Trophoblast cell (in vitro differentiated cells and primary cell): ENCODE data around the gene KRT20.
A peak's percentile ranks its signal among the peaks of the same experiment; 100 is the strongest.
"Not testable (repeated sequence)": the region's sequence is repeated elsewhere in the genome, so short reads cannot be mapped to it uniquely, and the experiment has no call there.

Source experiments
- DNase-seq, 2 donors: peaks; one replicate each; pipeline ENCODE4 v3.0.0-alpha.2; 2016
- H2AFZ ChIP-seq: 2 replicates; pipeline ENCODE4 v1.6.1; 2013; ENCODE audit warnings: low read length, moderate library complexity, mild to moderate bottlenecking; ENCODE audit not compliant: insufficient read depth, poor library complexity
- H2AK5ac ChIP-seq: 2 replicates; pipeline ENCODE4 v1.6.1; 2013; ENCODE audit warnings: mild to moderate bottlenecking, low read length
- H2BK120ac ChIP-seq: 2 replicates; pipeline ENCODE4 v1.6.1; 2013; ENCODE audit warnings: low read length, mild to moderate bottlenecking, moderate library complexity; ENCODE audit not compliant: insufficient read depth, poor library complexity
- H2BK12ac ChIP-seq: 2 replicates; pipeline ENCODE4 v1.6.1; 2013; ENCODE audit warnings: mild to moderate bottlenecking, low read length, moderate library complexity
- H2BK5ac ChIP-seq: 2 replicates; pipeline ENCODE4 v1.6.1; 2013; ENCODE audit warnings: low read length, low read depth, moderate library complexity, mild to moderate bottlenecking; ENCODE audit not compliant: poor library complexity
- H3K14ac ChIP-seq: 2 replicates; pipeline ENCODE4 v1.6.1; 2013; ENCODE audit warnings: mild to moderate bottlenecking, low read length
- H3K18ac ChIP-seq: 2 replicates; pipeline ENCODE4 v1.6.1; 2013; ENCODE audit warnings: mild to moderate bottlenecking, low read length
- H3K23ac ChIP-seq: 2 replicates; pipeline ENCODE4 v1.6.1; 2013; ENCODE audit warnings: low read length
- H3K27ac ChIP-seq: 2 replicates; pipeline ENCODE4 v1.5.1; 2013; ENCODE audit warnings: low read depth, mild to moderate bottlenecking, inconsistent platforms, low read length, moderate library complexity
- H3K27me3 ChIP-seq: 2 replicates; pipeline ENCODE4 v1.6.1; 2013; ENCODE audit warnings: inconsistent platforms, mild to moderate bottlenecking, low read length, moderate library complexity; ENCODE audit not compliant: insufficient read depth
- H3K36me3 ChIP-seq, 2 experiments: 1 replicate in 1 of 2; 2 replicates in 1 of 2; pipeline ENCODE4 v1.6.1; 2013; ENCODE audit warnings: low read length in 2 of 2, mild to moderate bottlenecking in 2 of 2, moderate library complexity in 1 of 2; ENCODE audit not compliant: insufficient read depth in 2 of 2, control insufficient read depth in 1 of 2
- H3K4ac ChIP-seq: 2 replicates; pipeline ENCODE4 v1.6.1; 2013; ENCODE audit warnings: low read depth, mild to moderate bottlenecking, low read length, moderate library complexity
- H3K4me1 ChIP-seq, 2 experiments: 1 replicate in 1 of 2; 2 replicates in 1 of 2; pipeline ENCODE4 v1.6.1; 2013; ENCODE audit warnings: low read length in 2 of 2, mild to moderate bottlenecking in 2 of 2, moderate library complexity in 1 of 2; ENCODE audit not compliant: insufficient read depth in 2 of 2, control insufficient read depth in 1 of 2
- H3K4me2 ChIP-seq: 2 replicates; pipeline ENCODE4 v1.6.1; 2013; ENCODE audit warnings: inconsistent platforms, mild to moderate bottlenecking, low read length, moderate library complexity
- H3K4me3 ChIP-seq: 2 replicates; pipeline ENCODE4 v1.5.1; 2013; ENCODE audit warnings: mild to moderate bottlenecking, low read depth, low read length, inconsistent platforms
- H3K79me1 ChIP-seq: one replicate; pipeline ENCODE4 v1.6.1; 2013; ENCODE audit warnings: low read length
- H3K79me2 ChIP-seq: 2 replicates; pipeline ENCODE4 v1.6.1; 2013; ENCODE audit warnings: low read length, mild to moderate bottlenecking; ENCODE audit not compliant: control insufficient read depth, insufficient read depth, poor library complexity
- H3K9ac ChIP-seq: 2 replicates; pipeline ENCODE4 v1.6.1; 2013; ENCODE audit warnings: mild to moderate bottlenecking, low read length
- H3K9me3 ChIP-seq: 2 replicates; pipeline ENCODE4 v1.6.1; 2013; ENCODE audit warnings: low read depth, mild to moderate bottlenecking, control low read depth, inconsistent platforms, low read length; ENCODE audit not compliant: insufficient read depth
- H4K12ac ChIP-seq: 2 replicates; pipeline ENCODE4 v1.6.1; 2013; ENCODE audit warnings: low read depth, mild to moderate bottlenecking, low read length, moderate library complexity
- H4K8ac ChIP-seq: 2 replicates; pipeline ENCODE4 v1.6.1; 2013; ENCODE audit warnings: low read depth, mild to moderate bottlenecking, low read length, moderate library complexity
- H4K91ac ChIP-seq: one replicate; pipeline ENCODE4 v1.6.1; 2013; ENCODE audit warnings: low read depth, mild to moderate bottlenecking, low read length, moderate library complexity
- WGBS: extraction: QIAGEN DNeasy Blood & Tissue Kit; methylation state at CpG from one replicate; pipeline ENCODE4 v1.1.7; 2013; ENCODE audit warnings: missing lambda C conversion rate; ENCODE audit not compliant: insufficient read length, insufficient coverage; ENCODE audit errors: extremely low coverage; 5-methylcytosine and 5-hydroxymethylcytosine counted together

The KRT20 gene

GRCh38 chr17:40922239-40922638 is 37.2 kb upstream of the KRT20 start:
- peaks cover 2% of the 10 kb centered on the region in 2 experiments for H3K36me3 ChIP-seq
- H4K12ac ChIP-seq: no peak overlapping the region
- H3K9ac ChIP-seq: no peak overlapping the region
- peaks cover 6% of the 10 kb centered on the region for H3K79me1 ChIP-seq
- H2AFZ ChIP-seq: no peak overlapping the region
- H3K27ac ChIP-seq: no peak overlapping the region
- no peak overlapping the region for H2BK12ac ChIP-seq
- no CpG with 5 or more reads among the region's 2 CpGs for WGBS
- H3K18ac ChIP-seq: no peak overlapping the region
- H4K91ac ChIP-seq: no peak overlapping the region
- no peaks in the 10 kb centered on the region for H3K9me3 ChIP-seq
- no peak overlapping the region for H2AK5ac ChIP-seq
- H3K23ac ChIP-seq: no peak overlapping the region
- no peak overlapping the region for H3K14ac ChIP-seq
- no peak overlapping the region for H3K4me3 ChIP-seq
- H4K8ac ChIP-seq: no peak overlapping the region
- DNase-seq: peak; percentile 54 to 71
- peaks cover 4 to 6% of the 10 kb centered on the region in 2 experiments for H3K4me1 ChIP-seq
- H3K27me3 ChIP-seq: no peaks in the 10 kb centered on the region
- no peak overlapping the region for H3K4ac ChIP-seq
- H2BK5ac ChIP-seq: no peak overlapping the region
- no peaks in the 10 kb centered on the region for H3K79me2 ChIP-seq
- no peak overlapping the region for H3K4me2 ChIP-seq
- H2BK120ac ChIP-seq: no peak overlapping the region

GRCh38 chr17:40921026-40921425 is 36.0 kb upstream of the KRT20 start:
- Histone ChIP-seq H2AK5ac (no peak overlapping the region), H3K18ac (no peak overlapping the region), H3K23ac (no peak overlapping the region), H3K4me3 (no peak overlapping the region), H4K8ac (no peak overlapping the region), H3K79me1 (peaks cover 6% of the 10 kb centered on the region), H3K14ac (no peak overlapping the region), H4K91ac (no peak overlapping the region), H2BK5ac (no peak overlapping the region), H2AFZ (no peak overlapping the region), H3K27ac (no peak overlapping the region), H2BK120ac (no peak overlapping the region), H3K79me2 (no peaks in the 10 kb centered on the region), H3K4me2 (no peak overlapping the region), H4K12ac (no peak overlapping the region), H3K4ac (no peak overlapping the region), H3K4me1 (peaks cover 4 to 8% of the 10 kb centered on the region in 2 experiments), H3K9ac (no peak overlapping the region), H3K9me3 (no peaks in the 10 kb centered on the region), H3K36me3 (peaks cover 2% of the 10 kb centered on the region in 2 experiments), H2BK12ac (no peak overlapping the region), H3K27me3 (no peaks in the 10 kb centered on the region)
- no peak for DNase-seq
- WGBS: no CpG with 5 or more reads among the region's 2 CpGs

- not testable (repeated sequence) for H2BK5ac ChIP-seq, DNase-seq, H3K4me2 ChIP-seq, H3K18ac ChIP-seq, H3K79me2 ChIP-seq, H3K36me3 ChIP-seq, H3K27ac ChIP-seq, H2AK5ac ChIP-seq, H4K8ac ChIP-seq, H3K4me3 ChIP-seq, H4K12ac ChIP-seq, H3K4ac ChIP-seq, H3K9me3 ChIP-seq, H3K9ac ChIP-seq, H3K23ac ChIP-seq, H3K79me1 ChIP-seq, H2BK120ac ChIP-seq, H4K91ac ChIP-seq, H3K27me3 ChIP-seq, H2AFZ ChIP-seq, H3K4me1 ChIP-seq, H3K14ac ChIP-seq
- WGBS: no CpG with 5 or more reads among the region's 2 CpGs
- H2BK12ac ChIP-seq: peak overlapping the region; percentile 5
Measured at GRCh38 chr17:40917116-40917515, 32.1 kb upstream of the KRT20 start.

- Histone ChIP-seq H3K4me3 (no peak overlapping the region), H3K27me3 (no peaks in the 10 kb centered on the region), H2AK5ac (no peak overlapping the region), H2AFZ (no peak overlapping the region), H3K27ac (no peak overlapping the region), H3K23ac (no peak overlapping the region), H3K18ac (no peak overlapping the region), H4K8ac (no peak overlapping the region), H2BK12ac (no peak overlapping the region), H3K36me3 (no peaks in the 10 kb centered on the region), H3K4me1 (peaks cover 5 to 6% of the 10 kb centered on the region in 2 experiments), H2BK5ac (peak overlapping the region; percentile 18), H3K9ac (no peak overlapping the region), H3K4me2 (no peak overlapping the region), H3K79me1 (peaks cover 6% of the 10 kb centered on the region), H4K12ac (no peak overlapping the region), H3K4ac (no peak overlapping the region), H3K9me3 (no peaks in the 10 kb centered on the region), H4K91ac (no peak overlapping the region), H2BK120ac (no peak overlapping the region), H3K79me2 (no peaks in the 10 kb centered on the region), H3K14ac (no peak overlapping the region)
- peak; percentile 96 to 97 for DNase-seq
- no CpG with 5 or more reads among the region's 1 CpG for WGBS
Measured at GRCh38 chr17:40916366-40916765, 31.3 kb upstream of the KRT20 start.
